Glutamatergic neuron (in vitro differentiated cells): ENCODE results near the gene FAM53B. TPM values are rescaled to one million over a fixed set of nuclear protein-coding genes. Genes with fewer than 3 reads are reported as not detected.

ENCODE experiments used
- DNase-seq: peaks from one replicate; pipeline ENCODE4 v3.0.0; 2022
- H3K27ac Mint-ChIP-seq: one replicate; pipeline ENCODE4 v1.8.0; 2020; ENCODE audit warnings: mild to moderate bottlenecking, mixed read lengths, inconsistent platforms; ENCODE audit not compliant: unreplicated experiment
- H3K27me3 Mint-ChIP-seq: one replicate; pipeline ENCODE4 v1.8.0; 2020; ENCODE audit warnings: mild to moderate bottlenecking, moderate library complexity, mixed read lengths, inconsistent platforms; ENCODE audit not compliant: unreplicated experiment
- H3K36me3 Mint-ChIP-seq: one replicate; pipeline ENCODE4 v1.8.0; 2020; ENCODE audit warnings: mild to moderate bottlenecking, mixed read lengths, inconsistent platforms; ENCODE audit not compliant: unreplicated experiment
- H3K4me1 Mint-ChIP-seq: one replicate; pipeline ENCODE4 v1.8.0; 2020; ENCODE audit warnings: mild to moderate bottlenecking, low read depth, mixed read lengths, inconsistent platforms; ENCODE audit not compliant: unreplicated experiment
- H3K4me3 Mint-ChIP-seq: one replicate; pipeline ENCODE4 v1.8.0; 2020; ENCODE audit warnings: mild to moderate bottlenecking, mixed read lengths, inconsistent platforms; ENCODE audit not compliant: unreplicated experiment
- H3K9me3 Mint-ChIP-seq: one replicate; pipeline ENCODE4 v1.8.0; 2020; ENCODE audit warnings: mild to moderate bottlenecking, moderate library complexity, mixed read lengths, inconsistent platforms; ENCODE audit not compliant: unreplicated experiment
- CTCF ChIP-seq: fragments of 200-600 bp; sonication (generic); IDR thresholded peaks from one replicate; pipeline ENCODE4 v1.5.0; 2021; ENCODE audit not compliant: partially characterized antibody, unreplicated experiment
- total RNA-seq: library from RNA; stranded (reverse); fragmentation: NEBNext Ultra II Directional; extraction: Animal tissue kit (Norgen Biotek cat#: 25700); gene quantifications from one replicate; pipeline ENCODE4 v1.2.1, GENCODE V29; 2021; ENCODE audit not compliant: unreplicated experiment

FAM53B gene
- total RNA-seq, 1 donor from 2014 or later = 30.5 TPM

GRCh38 chr10:124651402-124651891 lies 92.7 kb downstream of the FAM53B start:
- H3K27ac Mint-ChIP-seq = no peak overlapping the region
- peaks cover 8% of the 10 kb centered on the region for H3K9me3 Mint-ChIP-seq
- peaks cover 10% of the 10 kb centered on the region for H3K27me3 Mint-ChIP-seq
- H3K36me3 Mint-ChIP-seq = no peaks in the 10 kb centered on the region
- TF ChIP-seq CTCF = no peak
- no peak overlapping the region for H3K4me3 Mint-ChIP-seq
- peaks cover 34% of the 10 kb centered on the region for H3K4me1 Mint-ChIP-seq
- DNase-seq = no peak

- Mint-ChIP-seq H3K36me3 (no peaks in the 10 kb centered on the region), H3K27ac (peak overlapping the region; percentile 31), H3K4me3 (peak overlapping the region; percentile 23), H3K9me3 (peaks cover 8% of the 10 kb centered on the region), H3K4me1 (peaks cover 33% of the 10 kb centered on the region), H3K27me3 (peaks cover 10% of the 10 kb centered on the region)
- DNase-seq = no peak
- TF ChIP-seq CTCF = no peak
These were observed 93.3 kb downstream of the FAM53B start for GRCh38 chr10:124650820-124651401.

GRCh38 chr10:124650263-124650662 lies 93.9 kb downstream of the FAM53B start:
- Mint-ChIP-seq H3K4me3 (peak overlapping the region; percentile 23), H3K9me3 (peaks cover 5% of the 10 kb centered on the region), H3K27me3 (peaks cover 10% of the 10 kb centered on the region), H3K36me3 (no peaks in the 10 kb centered on the region), H3K27ac (peak overlapping the region; percentile 31), H3K4me1 (peaks cover 28% of the 10 kb centered on the region)
- no peak for TF ChIP-seq CTCF
- DNase-seq = no peak

- Mint-ChIP-seq H3K27me3 (peaks cover 10% of the 10 kb centered on the region), H3K36me3 (no peaks in the 10 kb centered on the region), H3K27ac (peak overlapping the region; percentile 71), H3K4me3 (no peak overlapping the region), H3K4me1 (peaks cover 30% of the 10 kb centered on the region), H3K9me3 (peaks cover 5% of the 10 kb centered on the region)
- DNase-seq = no peak
- TF ChIP-seq CTCF = no peak
These were observed 95.0 kb downstream of the FAM53B start for GRCh38 chr10:124649214-124649613.

- peak overlapping the region; percentile 43 for H3K27ac Mint-ChIP-seq
These were observed 95.4 kb downstream of the FAM53B start for GRCh38 chr10:124648738-124649137.

More at GRCh38 chr10:124648738-124649137, 95.4 kb downstream of the FAM53B start:
- H3K4me1 Mint-ChIP-seq = peaks cover 29% of the 10 kb centered on the region
- DNase-seq = no peak
- H3K4me3 Mint-ChIP-seq = no peak overlapping the region
- no peak for TF ChIP-seq CTCF
- H3K9me3 Mint-ChIP-seq = peaks cover 5% of the 10 kb centered on the region
- H3K27me3 Mint-ChIP-seq = peaks cover 10% of the 10 kb centered on the region
- no peaks in the 10 kb centered on the region for H3K36me3 Mint-ChIP-seq
